Progenitor cell of endocrine pancreas (in vitro differentiated cells): Measurements from ENCODE around the gene SPRY1. TPM values are rescaled to one million over a fixed set of nuclear protein-coding genes. Genes with fewer than 3 reads are reported as not detected.

Source experiments
- DNase-seq: peaks from one replicate; pipeline ENCODE4 v3.0.0; 2021; ENCODE audit warnings: low spot score; ENCODE audit not compliant: unreplicated experiment
- H3K27ac Mint-ChIP-seq: 2 replicates; pipeline ENCODE4 v1.8.0; 2021; ENCODE audit warnings: mild to moderate bottlenecking, moderate library complexity, mixed read lengths
- H3K27me3 Mint-ChIP-seq: 2 replicates; pipeline ENCODE4 v1.8.0; 2021; ENCODE audit warnings: mixed read lengths
- H3K36me3 Mint-ChIP-seq: 2 replicates; pipeline ENCODE4 v1.8.0; 2022; ENCODE audit warnings: mixed read lengths; ENCODE audit not compliant: insufficient read depth
- H3K4me1 Mint-ChIP-seq: 2 replicates; pipeline ENCODE4 v1.8.0; 2021; ENCODE audit warnings: low read depth, mixed read lengths
- H3K4me3 Mint-ChIP-seq: 2 replicates; pipeline ENCODE4 v1.8.0; 2021; ENCODE audit warnings: low read depth, mild to moderate bottlenecking, moderate library complexity, mixed read lengths
- H3K9me3 Mint-ChIP-seq: 2 replicates; pipeline ENCODE4 v1.8.0; 2021; ENCODE audit warnings: low read depth, mixed read lengths
- total RNA-seq: library from RNA; stranded (reverse); gene quantifications from 2 replicates; pipeline ENCODE4 v1.2.1, GENCODE V29; 2021
- TF ChIP-seq, protein P1 (sequence below): fragments of 200-600 bp; sonication (generic); IDR thresholded peaks from one replicate; pipeline ENCODE4 v1.5.0; 2021; ENCODE audit warnings: antibody characterized with exemption, mild to moderate bottlenecking; ENCODE audit not compliant: unreplicated experiment

The SPRY1 gene
- total RNA-seq, 1 donor from 2014 or later: 52.0 TPM

GRCh38 chr4:123379392-123379791 lies 17.2 kb upstream of the SPRY1 start:
- peaks cover 8% of the 10 kb centered on the region for H3K9me3 Mint-ChIP-seq
- H3K27me3 Mint-ChIP-seq: no peaks in the 10 kb centered on the region
- no peak for DNase-seq
- no peak overlapping the region for H3K4me3 Mint-ChIP-seq
- TF ChIP-seq, protein P1, sequence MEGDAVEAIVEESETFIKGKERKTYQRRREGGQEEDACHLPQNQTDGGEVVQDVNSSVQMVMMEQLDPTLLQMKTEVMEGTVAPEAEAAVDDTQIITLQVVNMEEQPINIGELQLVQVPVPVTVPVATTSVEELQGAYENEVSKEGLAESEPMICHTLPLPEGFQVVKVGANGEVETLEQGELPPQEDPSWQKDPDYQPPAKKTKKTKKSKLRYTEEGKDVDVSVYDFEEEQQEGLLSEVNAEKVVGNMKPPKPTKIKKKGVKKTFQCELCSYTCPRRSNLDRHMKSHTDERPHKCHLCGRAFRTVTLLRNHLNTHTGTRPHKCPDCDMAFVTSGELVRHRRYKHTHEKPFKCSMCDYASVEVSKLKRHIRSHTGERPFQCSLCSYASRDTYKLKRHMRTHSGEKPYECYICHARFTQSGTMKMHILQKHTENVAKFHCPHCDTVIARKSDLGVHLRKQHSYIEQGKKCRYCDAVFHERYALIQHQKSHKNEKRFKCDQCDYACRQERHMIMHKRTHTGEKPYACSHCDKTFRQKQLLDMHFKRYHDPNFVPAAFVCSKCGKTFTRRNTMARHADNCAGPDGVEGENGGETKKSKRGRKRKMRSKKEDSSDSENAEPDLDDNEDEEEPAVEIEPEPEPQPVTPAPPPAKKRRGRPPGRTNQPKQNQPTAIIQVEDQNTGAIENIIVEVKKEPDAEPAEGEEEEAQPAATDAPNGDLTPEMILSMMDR: no peak
- no peak overlapping the region for H3K27ac Mint-ChIP-seq
- H3K36me3 Mint-ChIP-seq: no peaks in the 10 kb centered on the region
- no peaks in the 10 kb centered on the region for H3K4me1 Mint-ChIP-seq

DNA sequence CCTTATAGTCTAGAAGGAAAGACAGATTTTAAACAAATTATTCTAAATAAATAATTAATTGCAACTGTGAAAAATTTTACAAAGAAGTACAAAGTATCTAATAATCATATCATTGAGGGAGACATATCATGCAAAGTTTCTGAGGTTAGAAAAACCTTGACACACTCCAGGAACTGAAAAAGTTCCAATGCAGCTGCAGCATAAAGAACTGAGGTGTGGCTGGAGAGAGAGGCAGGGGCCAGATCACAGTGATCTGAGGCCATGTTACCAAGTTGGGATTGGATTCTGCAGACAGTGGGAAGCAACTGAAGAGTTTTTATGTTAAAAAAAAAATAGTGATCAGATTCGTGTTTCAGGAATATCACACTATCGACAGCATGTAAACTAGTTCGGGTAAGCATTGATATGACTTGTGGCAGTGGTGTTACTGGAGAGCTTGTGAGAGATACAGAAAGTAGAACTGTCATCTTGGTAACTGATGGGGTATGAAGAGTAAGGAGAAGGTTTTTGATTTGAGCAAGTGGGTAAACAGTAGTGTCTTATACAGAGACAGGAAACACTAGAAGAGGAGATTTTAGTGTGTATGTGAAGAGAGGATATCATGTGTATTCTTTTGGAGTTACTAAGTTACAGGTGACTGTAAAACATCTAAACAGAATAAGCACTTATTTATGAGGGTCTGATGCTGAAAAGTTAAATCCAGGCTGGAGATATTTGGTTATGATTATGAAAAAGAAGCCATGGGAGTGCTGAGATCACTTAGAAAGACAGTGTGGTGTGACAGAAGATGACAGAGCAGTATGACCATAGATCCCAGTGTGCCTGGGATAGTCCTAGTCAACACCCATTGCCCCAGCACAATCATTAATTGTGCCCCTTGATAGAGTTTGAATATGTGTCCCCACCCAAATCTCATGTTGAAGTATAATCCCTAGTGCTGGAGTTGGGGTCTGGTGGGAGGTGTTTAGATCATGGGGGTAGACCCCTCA lies 15.6 kb upstream of the SPRY1 start:
- no peak for DNase-seq
- peaks cover 4% of the 10 kb centered on the region for H3K4me1 Mint-ChIP-seq
- H3K9me3 Mint-ChIP-seq: peaks cover 5% of the 10 kb centered on the region
- H3K36me3 Mint-ChIP-seq: no peaks in the 10 kb centered on the region
- no peaks in the 10 kb centered on the region for H3K27me3 Mint-ChIP-seq
- H3K27ac Mint-ChIP-seq: no peak overlapping the region
- TF ChIP-seq, protein P1: no peak
- H3K4me3 Mint-ChIP-seq: no peak overlapping the region

GRCh38 chr4:123381996-123382395 lies 14.6 kb upstream of the SPRY1 start:
- Mint-ChIP-seq H3K27me3 (no peaks in the 10 kb centered on the region), H3K9me3 (peaks cover 5% of the 10 kb centered on the region), H3K27ac (no peak overlapping the region), H3K4me3 (no peak overlapping the region), H3K4me1 (peaks cover 10% of the 10 kb centered on the region), H3K36me3 (no peaks in the 10 kb centered on the region)
- DNase-seq: no peak
- TF ChIP-seq, protein P1: no peak

DNA sequence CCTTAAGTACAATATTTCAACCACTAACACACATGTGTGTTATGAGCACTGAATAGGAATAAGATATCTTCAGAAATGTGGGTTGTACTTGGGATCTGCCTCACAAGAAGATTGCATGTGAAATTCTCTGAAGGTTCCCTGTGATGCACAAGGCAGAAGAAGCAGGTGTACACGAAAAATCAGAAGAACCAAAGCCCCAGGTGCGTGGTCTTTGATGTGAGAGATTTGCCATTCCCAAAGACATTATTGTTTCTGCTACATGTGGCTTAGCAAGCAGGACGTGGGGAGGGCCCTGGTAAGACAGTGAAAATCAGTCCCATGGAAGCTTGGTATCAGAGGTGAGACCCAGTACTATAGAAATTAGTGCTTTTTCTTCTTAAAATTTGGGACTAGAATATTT lies 13.0 kb upstream of the SPRY1 start:
- DNase-seq: no peak
- Mint-ChIP-seq H3K4me3 (no peak overlapping the region), H3K9me3 (peaks cover 5% of the 10 kb centered on the region), H3K27ac (no peak overlapping the region), H3K36me3 (no peaks in the 10 kb centered on the region), H3K27me3 (no peaks in the 10 kb centered on the region), H3K4me1 (peaks cover 10% of the 10 kb centered on the region)
- TF ChIP-seq, protein P1: no peak

DNA sequence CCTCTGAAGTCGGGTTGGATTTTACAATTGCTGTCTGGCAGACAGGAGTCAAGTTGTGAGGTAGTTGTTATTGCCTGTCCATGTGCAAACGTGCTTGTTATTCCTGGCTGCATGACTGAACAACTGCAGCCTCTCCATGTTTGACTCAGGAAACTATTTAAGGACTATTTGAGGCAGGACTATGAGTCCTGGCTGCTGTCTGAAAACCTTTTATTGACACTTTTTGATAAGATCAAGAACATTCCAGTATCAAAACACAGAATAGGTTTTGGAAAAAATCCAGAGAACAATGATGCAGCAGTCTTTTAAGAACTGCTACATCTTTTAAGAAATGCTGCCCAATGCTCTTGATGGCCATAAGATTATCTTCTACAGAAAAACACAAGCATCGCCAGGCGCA lies 10.0 kb upstream of the SPRY1 start:
- Mint-ChIP-seq H3K27ac (peak overlapping the region; percentile 49), H3K4me3 (no peak overlapping the region), H3K4me1 (peaks cover 10% of the 10 kb centered on the region), H3K36me3 (no peaks in the 10 kb centered on the region), H3K27me3 (no peaks in the 10 kb centered on the region), H3K9me3 (peaks cover 5% of the 10 kb centered on the region)
- TF ChIP-seq, protein P1: no peak
- DNase-seq: no peak
